ENCODE results near the gene ITGAL. TPM values are rescaled to one million over a fixed set of nuclear protein-coding genes. Genes with fewer than 3 reads are reported as not detected.

Gene ITGAL
- total and polyA plus RNA-seq, 2 of the 13 experiments (the other 11 are each of a cell fraction or from before 2014, with no cell fraction given): 0.86 to 1.2 TPM

DNA sequence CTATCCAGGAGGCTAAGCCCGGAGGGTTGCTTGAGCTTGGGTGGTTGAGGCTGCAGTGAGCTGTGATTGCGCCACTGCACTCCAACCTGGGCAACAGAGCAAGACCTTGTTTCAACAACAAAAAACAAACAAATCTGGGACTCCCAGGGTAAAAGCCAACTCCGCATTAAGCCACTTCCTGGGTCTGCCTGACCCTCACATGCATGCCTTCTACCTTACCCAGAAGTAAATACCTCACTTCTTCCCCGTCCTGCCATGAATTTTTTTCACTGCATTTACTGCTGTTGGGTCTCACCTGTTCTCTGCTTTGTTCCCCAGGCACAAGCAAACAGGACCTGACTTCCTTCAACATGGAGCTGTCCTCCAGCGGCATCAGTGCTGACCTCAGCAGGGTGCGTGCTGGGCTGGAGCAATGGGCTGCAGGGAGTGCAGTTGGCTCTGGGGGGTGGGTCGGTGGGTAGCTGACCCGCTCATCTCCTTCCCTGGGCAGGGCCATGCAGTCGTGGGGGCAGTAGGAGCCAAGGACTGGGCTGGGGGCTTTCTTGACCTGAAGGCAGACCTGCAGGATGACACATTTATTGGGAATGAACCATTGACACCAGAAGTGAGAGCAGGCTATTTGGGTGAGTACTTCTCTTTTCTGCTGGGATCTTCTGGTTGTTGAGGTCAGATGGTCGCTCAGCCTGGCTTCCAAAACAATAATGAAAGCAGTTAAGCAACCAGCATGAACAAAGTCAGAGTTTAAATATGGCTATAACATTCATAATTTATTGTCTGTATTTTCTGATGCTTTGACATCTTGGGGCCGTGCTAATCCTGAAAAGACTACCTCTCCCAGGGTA is 16.4 kb downstream of the ITGAL start (continued):
- TF ChIP-seq HIVEP1 (CRISPR knock-in tag; IDR thresholded peaks at IDR 0.05) (no peak), RAD51 (IDR thresholded peaks at IDR 0.05; ENCODE audit: borderline replicate concordance) (no peak), ZNF550 (CRISPR knock-in tag; IDR thresholded peaks at IDR 0.05; ENCODE audit: borderline replicate concordance) (no peak), ZNF496 (CRISPR knock-in tag; IDR thresholded peaks at IDR 0.05; ENCODE audit: insufficient replicate concordance) (no peak), MBD4 (IDR thresholded peaks at IDR 0.05; ENCODE audit: borderline replicate concordance, low read length) (no peak), GZF1 (CRISPR knock-in tag; IDR thresholded peaks at IDR 0.05) (no peak; the same call in 1 of the 2 replicates), KLF13 (CRISPR knock-in tag; IDR thresholded peaks at IDR 0.05) (no peak), THYN1 (CRISPR knock-in tag; IDR thresholded peaks at IDR 0.05; ENCODE audit: borderline replicate concordance, low read depth) (no peak), NFRKB (IDR thresholded peaks at IDR 0.05) (no peak), TCF7 (IDR thresholded peaks at IDR 0.05; ENCODE audit: low read depth) (no peak), KMT2A (CRISPR knock-in tag; IDR thresholded peaks at IDR 0.05) (peak; percentile 40; the same call in 1 of the 2 replicates), HDAC6 (IDR thresholded peaks at IDR 0.05; ENCODE audit: low read depth, low read length) (no peak), SMAD3 (CRISPR knock-in tag; IDR thresholded peaks at IDR 0.05) (no peak), YEATS4 (CRISPR knock-in tag; IDR thresholded peaks at IDR 0.05; ENCODE audit: borderline replicate concordance) (peak; percentile 67), RELA (CRISPR knock-in tag; IDR thresholded peaks at IDR 0.05) (no peak), MBNL3 (CRISPR knock-in tag; conservative IDR thresholded peaks at IDR 0.05) (no peak), MYNN (CRISPR knock-in tag; IDR thresholded peaks at IDR 0.05; ENCODE audit: low read depth) (no peak; the same call in 1 of the 2 replicates), SP5 (CRISPR knock-in tag; IDR thresholded peaks at IDR 0.05; ENCODE audit: borderline replicate concordance, low read depth) (peak; percentile 22; the same call in 1 of the 2 replicates), ZNF775 (CRISPR knock-in tag; IDR thresholded peaks at IDR 0.05; ENCODE audit: borderline replicate concordance) (no peak), GTF3A (CRISPR knock-in tag; conservative IDR thresholded peaks at IDR 0.05) (no peak), MTA3 (CRISPR knock-in tag; IDR thresholded peaks at IDR 0.05) (no peak)
- TF ChIP-seq, protein P1, sequence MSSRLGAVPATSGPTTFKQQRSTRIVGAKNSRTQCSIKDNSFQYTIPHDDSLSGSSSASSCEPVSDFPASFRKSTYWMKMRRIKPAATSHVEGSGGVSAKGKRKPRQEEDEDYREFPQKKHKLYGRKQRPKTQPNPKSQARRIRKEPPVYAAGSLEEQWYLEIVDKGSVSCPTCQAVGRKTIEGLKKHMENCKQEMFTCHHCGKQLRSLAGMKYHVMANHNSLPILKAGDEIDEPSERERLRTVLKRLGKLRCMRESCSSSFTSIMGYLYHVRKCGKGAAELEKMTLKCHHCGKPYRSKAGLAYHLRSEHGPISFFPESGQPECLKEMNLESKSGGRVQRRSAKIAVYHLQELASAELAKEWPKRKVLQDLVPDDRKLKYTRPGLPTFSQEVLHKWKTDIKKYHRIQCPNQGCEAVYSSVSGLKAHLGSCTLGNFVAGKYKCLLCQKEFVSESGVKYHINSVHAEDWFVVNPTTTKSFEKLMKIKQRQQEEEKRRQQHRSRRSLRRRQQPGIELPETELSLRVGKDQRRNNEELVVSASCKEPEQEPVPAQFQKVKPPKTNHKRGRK (CRISPR knock-in tag; IDR thresholded peaks at IDR 0.05): no peak
- TF ChIP-seq, protein P2, sequence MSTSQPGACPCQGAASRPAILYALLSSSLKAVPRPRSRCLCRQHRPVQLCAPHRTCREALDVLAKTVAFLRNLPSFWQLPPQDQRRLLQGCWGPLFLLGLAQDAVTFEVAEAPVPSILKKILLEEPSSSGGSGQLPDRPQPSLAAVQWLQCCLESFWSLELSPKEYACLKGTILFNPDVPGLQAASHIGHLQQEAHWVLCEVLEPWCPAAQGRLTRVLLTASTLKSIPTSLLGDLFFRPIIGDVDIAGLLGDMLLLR (CRISPR knock-in tag; IDR thresholded peaks at IDR 0.05): 0 out of 2 replicates have a peak, but pooled peaks have one; percentile 2
- TF ChIP-seq, protein P3, sequence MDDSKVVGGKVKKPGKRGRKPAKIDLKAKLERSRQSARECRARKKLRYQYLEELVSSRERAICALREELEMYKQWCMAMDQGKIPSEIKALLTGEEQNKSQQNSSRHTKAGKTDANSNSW (CRISPR knock-in tag; IDR thresholded peaks at IDR 0.05; ENCODE audit: borderline replicate concordance): no peak
- TF ChIP-seq, protein P4, sequence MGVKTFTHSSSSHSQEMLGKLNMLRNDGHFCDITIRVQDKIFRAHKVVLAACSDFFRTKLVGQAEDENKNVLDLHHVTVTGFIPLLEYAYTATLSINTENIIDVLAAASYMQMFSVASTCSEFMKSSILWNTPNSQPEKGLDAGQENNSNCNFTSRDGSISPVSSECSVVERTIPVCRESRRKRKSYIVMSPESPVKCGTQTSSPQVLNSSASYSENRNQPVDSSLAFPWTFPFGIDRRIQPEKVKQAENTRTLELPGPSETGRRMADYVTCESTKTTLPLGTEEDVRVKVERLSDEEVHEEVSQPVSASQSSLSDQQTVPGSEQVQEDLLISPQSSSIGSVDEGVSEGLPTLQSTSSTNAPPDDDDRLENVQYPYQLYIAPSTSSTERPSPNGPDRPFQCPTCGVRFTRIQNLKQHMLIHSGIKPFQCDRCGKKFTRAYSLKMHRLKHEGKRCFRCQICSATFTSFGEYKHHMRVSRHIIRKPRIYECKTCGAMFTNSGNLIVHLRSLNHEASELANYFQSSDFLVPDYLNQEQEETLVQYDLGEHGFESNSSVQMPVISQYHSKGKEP (CRISPR knock-in tag; IDR thresholded peaks at IDR 0.05): no peak
- TF ChIP-seq, protein P5, sequence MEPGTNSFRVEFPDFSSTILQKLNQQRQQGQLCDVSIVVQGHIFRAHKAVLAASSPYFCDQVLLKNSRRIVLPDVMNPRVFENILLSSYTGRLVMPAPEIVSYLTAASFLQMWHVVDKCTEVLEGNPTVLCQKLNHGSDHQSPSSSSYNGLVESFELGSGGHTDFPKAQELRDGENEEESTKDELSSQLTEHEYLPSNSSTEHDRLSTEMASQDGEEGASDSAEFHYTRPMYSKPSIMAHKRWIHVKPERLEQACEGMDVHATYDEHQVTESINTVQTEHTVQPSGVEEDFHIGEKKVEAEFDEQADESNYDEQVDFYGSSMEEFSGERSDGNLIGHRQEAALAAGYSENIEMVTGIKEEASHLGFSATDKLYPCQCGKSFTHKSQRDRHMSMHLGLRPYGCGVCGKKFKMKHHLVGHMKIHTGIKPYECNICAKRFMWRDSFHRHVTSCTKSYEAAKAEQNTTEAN (CRISPR knock-in tag; conservative IDR thresholded peaks at IDR 0.05): peak; percentile 63
